HG03354 (cell line): Measurements from ENCODE around the gene ANGEL2.
"Not testable (repeated sequence)": the region's sequence is repeated elsewhere in the genome, so short reads cannot be mapped to it uniquely, and the experiment has no call there.

Experiments used
- ATAC-seq: cut with Tn5 transposase; IDR thresholded peaks from one replicate; pipeline ENCODE4 v1.9.1; 2021; ENCODE audit warnings: mild to moderate bottlenecking; ENCODE audit not compliant: unreplicated experiment, poor library complexity, severe bottlenecking

ANGEL2 gene

DNA sequence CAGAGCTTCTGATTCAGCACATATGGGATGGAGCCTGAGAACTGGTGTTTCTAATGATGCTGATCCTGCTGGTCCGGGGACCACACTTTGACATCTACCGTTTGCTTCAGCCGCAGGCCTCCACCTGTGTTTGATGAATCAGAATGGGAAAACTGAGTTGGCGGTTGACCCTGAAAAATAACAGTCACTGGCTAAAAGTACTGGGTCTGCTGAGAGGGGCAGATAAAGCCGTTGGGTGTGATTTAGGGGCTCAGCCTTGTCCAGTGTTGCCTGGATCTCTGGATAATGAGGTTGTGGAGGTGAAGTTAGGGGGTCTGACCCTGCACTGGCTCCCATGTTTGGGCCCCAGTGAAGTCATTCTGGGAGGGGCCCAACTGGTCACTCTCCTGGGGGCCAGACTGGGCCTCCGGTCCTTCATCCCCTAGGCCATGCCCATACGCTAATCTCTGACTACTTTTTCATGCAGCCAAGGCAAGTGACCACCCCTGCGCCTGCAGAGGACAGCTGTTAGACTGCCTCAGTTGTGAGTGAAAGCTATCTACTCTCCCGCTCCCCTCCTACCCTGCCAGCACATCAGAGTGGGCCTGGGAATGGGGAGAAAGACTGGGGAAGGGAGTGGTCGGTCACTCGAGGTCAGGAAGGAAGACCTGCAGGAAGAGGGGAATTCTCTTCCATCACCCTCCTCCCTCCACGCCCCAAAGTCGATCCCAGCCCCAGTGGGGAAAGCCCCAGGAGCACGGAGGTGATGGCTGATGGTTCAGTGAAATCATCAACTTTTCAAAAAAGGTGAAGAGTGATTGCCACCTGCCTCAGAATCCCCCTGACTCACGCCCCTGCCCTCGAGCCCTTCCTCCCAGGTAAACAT, 37.7 kb downstream of the ANGEL2 start:
- peak; percentile 40 for ATAC-seq

- no peak for ATAC-seq
Observed at GRCh38 chr1:212976586-212976985, 39.1 kb downstream of the ANGEL2 start.

DNA sequence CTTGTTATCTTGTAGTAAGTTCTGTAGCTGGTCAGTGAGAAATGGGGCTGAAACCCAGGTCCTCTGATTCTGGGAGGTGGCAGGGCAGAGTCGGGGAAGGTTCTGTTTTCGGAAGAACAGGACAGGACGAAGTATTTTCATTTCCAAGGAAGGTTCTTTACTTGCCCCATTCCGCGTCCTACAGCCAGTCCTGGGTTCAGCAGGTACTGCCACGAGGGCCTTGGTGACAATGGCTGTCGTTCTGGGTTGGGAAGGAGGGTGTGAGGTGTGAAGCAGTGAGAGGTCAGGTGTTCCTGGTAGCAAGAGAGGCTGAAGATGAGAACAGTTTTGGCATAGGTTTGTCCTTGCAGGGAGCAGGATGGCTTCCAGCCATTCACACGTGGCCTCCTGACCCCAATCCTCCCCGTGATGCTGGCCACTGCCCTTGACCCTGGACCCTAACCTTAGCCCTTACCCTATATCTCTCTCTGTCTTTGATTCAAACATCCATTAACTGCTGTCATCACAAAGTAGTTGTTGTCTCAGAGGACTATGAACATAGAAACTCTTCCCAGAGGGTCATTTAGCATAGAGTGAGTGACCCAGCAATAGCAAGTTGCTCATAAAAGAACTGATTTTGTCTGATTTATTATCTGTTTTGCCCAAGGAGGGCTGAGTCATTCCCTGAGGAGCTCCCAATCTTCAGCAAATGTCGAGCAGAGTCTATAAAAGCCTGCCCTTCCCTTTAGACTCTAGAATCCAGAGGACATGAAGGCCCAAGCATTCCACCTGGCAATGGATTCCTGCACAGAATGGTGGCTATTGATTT, 40.4 kb downstream of the ANGEL2 start:
- ATAC-seq = no peak

- ATAC-seq = no peak
Observed at GRCh38 chr1:212974711-212975110, 41.0 kb downstream of the ANGEL2 start.

GRCh38 chr1:212973899-212974298, 41.8 kb downstream of the ANGEL2 start:
- no peak for ATAC-seq

GRCh38 chr1:212973426-212973825, 42.2 kb downstream of the ANGEL2 start:
- no peak for ATAC-seq

- no peak for ATAC-seq
Observed at GRCh38 chr1:212971312-212971711, 44.4 kb downstream of the ANGEL2 start.

DNA sequence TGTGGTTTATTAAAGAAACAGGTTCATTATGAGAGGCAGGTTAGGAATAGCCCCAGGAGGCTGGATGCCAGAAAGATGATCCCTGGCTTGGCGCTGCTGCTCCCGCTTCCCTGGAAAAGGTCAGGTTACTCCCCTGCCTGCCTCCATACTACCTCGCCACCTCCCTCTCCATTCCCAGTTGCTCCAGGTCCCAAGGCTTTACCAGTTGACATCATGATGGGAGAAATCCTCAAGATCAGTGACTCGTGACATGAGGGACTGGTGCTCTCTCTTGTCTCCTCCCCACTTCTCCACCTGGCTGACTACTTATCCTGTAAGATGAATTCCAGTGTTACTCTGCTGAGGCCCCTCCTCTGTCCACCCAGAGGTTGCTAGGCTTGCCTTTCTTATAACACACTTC, 45.6 kb downstream of the ANGEL2 start:
- ATAC-seq = no peak

DNA sequence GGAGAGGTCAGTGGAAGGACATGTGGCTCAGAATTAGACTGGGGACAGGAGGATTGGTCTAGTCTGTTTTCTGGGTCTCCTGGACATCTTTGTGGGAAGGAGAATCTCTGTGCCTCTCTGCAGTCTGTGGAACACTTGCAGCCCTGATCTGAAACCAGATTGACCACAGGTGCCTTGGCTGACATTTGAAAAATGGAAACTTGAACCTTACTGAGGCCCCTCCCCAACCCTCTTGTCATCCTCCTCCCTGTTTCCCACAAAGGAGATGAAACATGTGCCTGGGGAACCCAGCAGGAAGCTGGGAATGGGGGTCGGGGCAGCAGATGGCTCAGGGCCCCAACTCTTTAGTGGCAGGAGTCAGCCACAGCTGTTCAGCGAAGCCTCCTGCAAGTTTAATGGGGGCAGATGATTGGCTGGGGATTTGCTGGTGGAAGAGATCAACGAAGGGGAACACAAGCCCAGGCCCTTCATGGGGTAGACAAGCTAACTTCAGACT, 47.3 kb downstream of the ANGEL2 start:
- peak; percentile 50 for ATAC-seq

DNA sequence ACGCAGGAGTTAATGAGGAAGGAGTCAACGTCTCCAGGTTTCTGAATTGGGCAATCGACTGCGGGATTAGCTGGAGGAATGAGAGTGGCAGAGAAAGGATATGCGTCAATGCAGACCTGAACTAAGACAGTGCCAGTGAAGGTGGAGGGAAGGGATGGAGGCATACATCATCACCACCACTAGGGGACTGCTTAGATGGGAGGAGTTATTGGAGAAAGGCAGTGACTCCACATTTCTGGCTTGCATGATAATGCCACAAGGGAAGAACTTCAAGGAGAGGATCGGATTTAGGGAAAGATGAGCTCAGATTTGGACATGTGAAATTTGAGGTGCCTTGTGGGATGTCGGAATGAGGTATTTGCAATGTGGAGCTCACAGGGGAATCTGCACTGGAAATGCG, 47.9 kb downstream of the ANGEL2 start:
- peak; percentile 83 for ATAC-seq

DNA sequence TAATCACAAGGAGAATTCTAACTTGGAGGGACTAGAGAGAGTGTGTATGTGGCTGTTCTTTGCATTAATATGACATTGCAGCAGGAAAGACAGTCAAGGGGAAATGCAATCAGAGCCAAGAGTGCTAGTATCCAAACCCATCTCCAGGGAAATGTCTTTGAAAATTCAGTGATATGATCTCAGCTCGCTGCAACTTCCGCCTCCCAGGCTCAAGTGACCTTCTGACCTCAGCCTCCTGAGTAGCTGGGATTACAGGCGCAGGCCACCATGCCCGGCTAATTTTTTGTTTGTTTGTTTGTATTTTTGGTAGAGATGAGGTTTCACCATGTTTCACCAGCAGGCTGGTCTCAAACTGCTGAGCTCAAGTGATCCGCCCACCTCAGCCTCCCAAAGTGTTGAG, 49.1 kb downstream of the ANGEL2 start:
- ATAC-seq = no peak

GRCh38 chr1:212964993-212965392, 50.7 kb downstream of the ANGEL2 start:
- ATAC-seq = not testable (repeated sequence)

DNA sequence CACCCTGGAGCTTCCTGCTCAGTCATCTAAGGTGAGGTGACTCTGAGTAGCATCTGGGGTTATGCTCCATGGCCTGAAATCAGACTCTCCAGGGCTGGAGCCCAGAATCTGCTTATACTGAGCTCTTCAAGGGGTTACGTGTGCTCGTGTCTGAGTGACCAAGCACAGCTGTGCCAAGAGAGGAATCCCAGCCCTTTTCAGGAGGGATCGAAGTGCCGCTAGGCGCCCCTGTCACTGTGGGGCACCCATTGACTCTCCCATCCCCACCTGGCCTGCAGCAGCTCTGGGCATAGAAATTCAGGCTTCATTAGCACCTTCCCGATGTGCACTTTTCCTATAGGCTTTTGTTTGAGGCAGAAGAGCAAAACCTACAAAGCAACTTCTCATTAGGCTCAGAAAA, 51.6 kb downstream of the ANGEL2 start:
- ATAC-seq = no peak

GRCh38 chr1:212962509-212962908, 53.2 kb downstream of the ANGEL2 start:
- no peak for ATAC-seq

DNA sequence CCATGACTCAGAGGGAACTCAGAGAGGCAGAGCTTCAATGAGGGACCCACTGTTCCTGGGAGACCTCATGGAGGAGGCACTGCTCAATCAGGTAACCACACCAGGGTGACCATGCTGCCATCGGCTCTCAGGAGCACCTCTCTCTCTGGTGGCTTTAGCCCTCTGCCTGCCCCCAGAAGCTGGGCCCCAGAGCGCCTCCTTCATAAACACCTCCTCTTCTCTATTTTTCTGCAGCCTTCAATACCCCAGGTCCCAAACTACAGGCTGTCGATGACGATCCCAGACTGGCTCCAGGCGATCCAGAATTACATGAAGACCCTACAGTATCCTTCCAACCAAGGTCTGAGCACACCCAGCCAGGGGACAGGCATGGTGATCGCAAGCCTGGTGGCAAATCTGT, 54.7 kb downstream of the ANGEL2 start:
- no peak for ATAC-seq

GRCh38 chr1:212959266-212960220, 56.1 kb downstream of the ANGEL2 start:
- peak; percentile 69 for ATAC-seq

DNA sequence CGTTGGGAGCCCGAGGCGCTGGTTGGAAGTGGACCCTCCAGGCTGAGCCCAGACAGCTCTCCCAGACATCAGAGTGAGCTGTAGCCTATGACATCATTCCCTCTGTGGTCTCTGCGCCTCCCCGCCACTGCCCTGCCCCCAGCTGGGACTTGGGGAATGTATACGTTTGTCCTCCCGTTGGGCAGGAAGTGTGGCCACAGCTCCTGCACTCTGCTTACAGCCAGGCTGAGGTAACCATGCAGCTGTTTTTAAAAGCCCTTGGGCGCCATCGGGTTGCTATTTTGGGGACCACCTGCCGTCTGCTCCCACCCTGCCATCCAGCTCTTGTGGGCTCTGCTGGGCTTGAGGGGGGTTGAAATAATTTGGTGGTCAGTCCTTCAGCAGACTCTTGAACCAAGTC, 57.5 kb downstream of the ANGEL2 start:
- no peak for ATAC-seq

DNA sequence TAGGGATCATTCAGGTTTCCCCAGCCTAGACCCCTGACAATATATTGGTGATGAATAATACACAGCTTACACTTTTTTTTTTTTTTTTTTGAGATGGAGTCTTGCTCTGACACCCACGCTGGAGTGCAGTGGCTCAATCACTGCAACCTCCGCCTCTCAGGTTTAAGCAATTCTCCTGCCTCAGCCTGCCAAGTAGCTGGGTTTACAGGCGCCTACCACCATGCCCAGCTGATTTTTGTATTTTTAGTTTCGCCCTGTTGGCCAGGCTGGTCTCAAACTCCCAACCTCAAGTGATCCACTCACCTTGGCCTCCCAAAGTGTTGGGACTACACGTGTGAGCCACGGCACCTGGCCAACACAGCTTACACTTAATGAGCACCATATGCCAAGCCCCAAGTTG, 58.1 kb downstream of the ANGEL2 start:
- ATAC-seq = no peak

GRCh38 chr1:212955961-212956620, 59.6 kb downstream of the ANGEL2 start:
- no peak for ATAC-seq
